Bronchial epithelial cell (primary cell): Measurements from ENCODE around the gene FOXO3. TPM values are rescaled to one million over a fixed set of nuclear protein-coding genes. Genes with fewer than 3 reads are reported as not detected.

Experiments used
- DNase-seq: peaks from one replicate; pipeline ENCODE4 v3.0.0-alpha.2; 2010; ENCODE audit warnings: low read depth
- FAIRE-seq: peaks from 2 replicates; lab custom pipeline; 2011; peaks lifted over from hg19 to GRCh38; lab: Jason Lieb, UNC
- H3K27me3 ChIP-seq: 2 replicates; pipeline ENCODE4 v1.5.1; 2011; ENCODE audit warnings: low read length; ENCODE audit not compliant: control insufficient read depth, insufficient read depth
- H3K36me3 ChIP-seq: 2 replicates; pipeline ENCODE4 v1.5.1; 2011; ENCODE audit warnings: low read length; ENCODE audit not compliant: control insufficient read depth, insufficient read depth
- H3K4me3 ChIP-seq: 2 replicates; pipeline ENCODE4 v1.5.1; 2011; ENCODE audit warnings: mild to moderate bottlenecking, low read depth, low read length, control low read depth
- CTCF ChIP-seq: IDR thresholded peaks from 2 replicates; pipeline ENCODE4 v1.5.1; 2011; ENCODE audit warnings: mild to moderate bottlenecking, moderate library complexity, low read length, control low read depth, inconsistent platforms; ENCODE audit not compliant: insufficient read depth, severe bottlenecking
- total RNA-seq: library from RNA; depleted of rRNA; stranded (reverse); fragments of >200 nt; gene quantifications from 2 replicates; pipeline ENCODE4 v1.2.1, GENCODE V29; 2014

The FOXO3 gene
- total RNA-seq, 1 donor from 2014 or later = 28.7 TPM

GRCh38 chr6:108671790-108672189, 111.1 kb downstream of the FOXO3 start:
- Histone ChIP-seq H3K4me3 (no peak overlapping the region), H3K36me3 (peaks cover 2% of the 10 kb centered on the region), H3K27me3 (no peaks in the 10 kb centered on the region)
- DNase-seq (no peak), FAIRE-seq (no peak)
- TF ChIP-seq CTCF = no peak

GRCh38 chr6:108672641-108673040, 111.9 kb downstream of the FOXO3 start:
- Histone ChIP-seq H3K4me3 (no peak overlapping the region), H3K27me3 (no peaks in the 10 kb centered on the region), H3K36me3 (peaks cover 2% of the 10 kb centered on the region)
- no peak for FAIRE-seq
- DNase-seq = no peak
- no peak for TF ChIP-seq CTCF

DNA sequence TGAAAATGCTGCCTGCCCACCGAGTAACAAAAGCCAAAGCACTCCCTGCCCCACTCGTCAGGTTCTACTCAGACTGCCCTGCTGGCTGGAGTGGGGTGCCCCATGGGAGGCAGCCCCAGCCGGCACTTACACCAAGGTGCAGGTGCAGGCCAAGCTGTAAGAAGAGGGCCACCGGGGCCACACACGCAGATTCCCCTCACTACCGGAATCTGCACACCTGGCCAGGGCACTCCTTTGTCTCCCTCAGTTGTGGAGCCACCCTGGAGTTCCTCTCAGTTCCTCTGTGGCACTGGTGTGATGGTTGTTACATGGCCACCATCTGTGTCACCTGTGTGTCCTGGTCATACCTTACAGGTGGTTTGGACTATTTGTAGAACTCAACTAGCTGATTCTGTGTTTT, 112.4 kb downstream of the FOXO3 start:
- TF ChIP-seq CTCF = no peak
- peaks cover 2% of the 10 kb centered on the region for H3K36me3 ChIP-seq
- H3K4me3 ChIP-seq = no peak overlapping the region
- DNase-seq (no peak), FAIRE-seq (no peak)
- H3K27me3 ChIP-seq = no peaks in the 10 kb centered on the region

GRCh38 chr6:108673602-108674001, 112.9 kb downstream of the FOXO3 start:
- peaks cover 1% of the 10 kb centered on the region for H3K36me3 ChIP-seq
- DNase-seq (peak; percentile 88), FAIRE-seq (peak; percentile 58)
- H3K27me3 ChIP-seq = no peaks in the 10 kb centered on the region
- no peak overlapping the region for H3K4me3 ChIP-seq
- TF ChIP-seq CTCF = no peak

- Histone ChIP-seq H3K4me3 (no peak overlapping the region), H3K36me3 (peaks cover 3% of the 10 kb centered on the region), H3K27me3 (no peaks in the 10 kb centered on the region)
- TF ChIP-seq CTCF = no peak
- FAIRE-seq (no peak), DNase-seq (no peak)
These were observed 114.8 kb downstream of the FOXO3 start for GRCh38 chr6:108675226-108676200.
